Endodermal cell (in vitro differentiated cells): Measurements from ENCODE around the gene TBC1D9B. TPM values are rescaled to one million over a fixed set of nuclear protein-coding genes. Genes with fewer than 3 reads are reported as not detected.

ENCODE experiments used
- DNase-seq: peaks from one replicate; pipeline ENCODE4 v3.0.0-alpha.2; 2017
- H3K27ac ChIP-seq: 2 replicates; pipeline ENCODE4 v1.5.1; 2013; ENCODE audit warnings: mild to moderate bottlenecking, low read depth, low read length, moderate library complexity
- H3K27me3 ChIP-seq: 2 replicates; pipeline ENCODE4 v1.6.1; 2013; ENCODE audit warnings: mild to moderate bottlenecking, low read length, moderate library complexity; ENCODE audit not compliant: insufficient read depth, control insufficient read depth, poor library complexity, severe bottlenecking
- H3K36me3 ChIP-seq: 2 replicates; pipeline ENCODE4 v1.7.0; 2013; ENCODE audit warnings: mild to moderate bottlenecking, low read length, moderate library complexity; ENCODE audit not compliant: control insufficient read depth, insufficient read depth
- H3K4me1 ChIP-seq: one replicate; pipeline ENCODE4 v1.7.0; 2013; ENCODE audit warnings: low read length; ENCODE audit not compliant: control insufficient read depth, insufficient read depth
- H3K4me3 ChIP-seq: 2 replicates; pipeline ENCODE4 v1.5.1; 2013; ENCODE audit warnings: mild to moderate bottlenecking, low read length, moderate library complexity
- H3K9ac ChIP-seq: 2 replicates; pipeline ENCODE4 v1.6.1; 2013; ENCODE audit warnings: mild to moderate bottlenecking, low read length, moderate library complexity; ENCODE audit not compliant: poor library complexity, severe bottlenecking; ENCODE audit errors: extremely low read depth
- H3K9me3 ChIP-seq: 2 replicates; pipeline ENCODE4 v1.6.1; 2013; ENCODE audit warnings: mild to moderate bottlenecking, low read length, moderate library complexity; ENCODE audit not compliant: control insufficient read depth
- H3K27ac Mint-ChIP-seq: 2 replicates; pipeline ENCODE4 v1.8.0; 2020; ENCODE audit warnings: mixed read lengths
- H3K27me3 Mint-ChIP-seq: 2 replicates; pipeline ENCODE4 v1.8.0; 2021; ENCODE audit warnings: mild to moderate bottlenecking, mixed read lengths; ENCODE audit not compliant: insufficient read depth
- H3K36me3 Mint-ChIP-seq: 2 replicates; pipeline ENCODE4 v1.8.0; 2020; ENCODE audit warnings: low read depth, mixed read lengths
- H3K4me1 Mint-ChIP-seq: 2 replicates; pipeline ENCODE4 v1.8.0; 2020; ENCODE audit warnings: mixed read lengths
- H3K4me3 Mint-ChIP-seq: 2 replicates; pipeline ENCODE4 v1.8.0; 2020; ENCODE audit warnings: mild to moderate bottlenecking, moderate library complexity, mixed read lengths
- H3K9me3 Mint-ChIP-seq: 2 replicates; pipeline ENCODE4 v1.8.0; 2020; ENCODE audit warnings: mild to moderate bottlenecking, mixed read lengths
- WGBS, 2 experiments: methylation state at CpG; one replicate each; pipeline versions ENCODE4 v1.1.5 to v1.1.7; 2013; ENCODE audit warnings: missing lambda C conversion rate in 2 of 2, mixed read lengths in 1 of 2; ENCODE audit not compliant: insufficient coverage in 1 of 2, insufficient read length in 1 of 2; 5-methylcytosine and 5-hydroxymethylcytosine counted together
- total RNA-seq, 2 donors: library from RNA; stranded (reverse); fragmentation: NEBNext Ultra II Directional in 1 of 2; extraction: Animal tissue kit (Norgen Biotek cat#: 25700) in 1 of 2; gene quantifications; 2 replicates in 1 of 2; 3 replicates in 1 of 2; pipeline ENCODE4 v1.2.1, GENCODE V29; 2021
- TF ChIP-seq, protein P1 (sequence below): fragments of 200-600 bp; sonication (generic); conservative IDR thresholded peaks from 2 replicates; pipeline ENCODE4 v1.5.0; 2021; ENCODE audit warnings: antibody characterized with exemption, mild to moderate bottlenecking

Gene TBC1D9B
- total RNA-seq, 2 donors from 2014 or later: 118 to 127 TPM

GRCh38 chr5:179914032-179914755 is 6.5 kb upstream of the TBC1D9B start:
- no peaks in the 10 kb centered on the region for H3K4me1 ChIP-seq
- no peaks in the 10 kb centered on the region for H3K36me3 ChIP-seq
- Mint-ChIP-seq H3K27me3 (no peaks in the 10 kb centered on the region), H3K4me1 (no peaks in the 10 kb centered on the region), H3K36me3 (peaks cover 2% of the 10 kb centered on the region), H3K27ac (no peak overlapping the region), H3K9me3 (no peaks in the 10 kb centered on the region), H3K4me3 (no peak overlapping the region)
- no peaks in the 10 kb centered on the region for H3K27me3 ChIP-seq
- H3K27ac ChIP-seq: no peak overlapping the region
- no peak overlapping the region for H3K9ac ChIP-seq
- WGBS, 2 experiments: 94 to 95% methylated on average over 4 to 8 of the region's 8 CpGs
- TF ChIP-seq, protein P1, sequence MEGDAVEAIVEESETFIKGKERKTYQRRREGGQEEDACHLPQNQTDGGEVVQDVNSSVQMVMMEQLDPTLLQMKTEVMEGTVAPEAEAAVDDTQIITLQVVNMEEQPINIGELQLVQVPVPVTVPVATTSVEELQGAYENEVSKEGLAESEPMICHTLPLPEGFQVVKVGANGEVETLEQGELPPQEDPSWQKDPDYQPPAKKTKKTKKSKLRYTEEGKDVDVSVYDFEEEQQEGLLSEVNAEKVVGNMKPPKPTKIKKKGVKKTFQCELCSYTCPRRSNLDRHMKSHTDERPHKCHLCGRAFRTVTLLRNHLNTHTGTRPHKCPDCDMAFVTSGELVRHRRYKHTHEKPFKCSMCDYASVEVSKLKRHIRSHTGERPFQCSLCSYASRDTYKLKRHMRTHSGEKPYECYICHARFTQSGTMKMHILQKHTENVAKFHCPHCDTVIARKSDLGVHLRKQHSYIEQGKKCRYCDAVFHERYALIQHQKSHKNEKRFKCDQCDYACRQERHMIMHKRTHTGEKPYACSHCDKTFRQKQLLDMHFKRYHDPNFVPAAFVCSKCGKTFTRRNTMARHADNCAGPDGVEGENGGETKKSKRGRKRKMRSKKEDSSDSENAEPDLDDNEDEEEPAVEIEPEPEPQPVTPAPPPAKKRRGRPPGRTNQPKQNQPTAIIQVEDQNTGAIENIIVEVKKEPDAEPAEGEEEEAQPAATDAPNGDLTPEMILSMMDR: no peak
- no peaks in the 10 kb centered on the region for H3K9me3 ChIP-seq
- no peak for DNase-seq
- H3K4me3 ChIP-seq: no peak overlapping the region

GRCh38 chr5:179913461-179913860 is 5.8 kb upstream of the TBC1D9B start:
- Mint-ChIP-seq H3K27ac (no peak overlapping the region), H3K27me3 (no peaks in the 10 kb centered on the region), H3K4me1 (no peaks in the 10 kb centered on the region), H3K36me3 (no peaks in the 10 kb centered on the region), H3K4me3 (no peak overlapping the region), H3K9me3 (no peaks in the 10 kb centered on the region)
- DNase-seq: no peak
- TF ChIP-seq, protein P1: no peak
- Histone ChIP-seq H3K4me3 (no peak overlapping the region), H3K27me3 (no peaks in the 10 kb centered on the region), H3K36me3 (no peaks in the 10 kb centered on the region), H3K9ac (no peak overlapping the region), H3K4me1 (no peaks in the 10 kb centered on the region), H3K9me3 (no peaks in the 10 kb centered on the region), H3K27ac (no peak overlapping the region)
- 90 to 94% methylated on average over 4 to 9 of the region's 9 CpGs for WGBS, 2 experiments

GRCh38 chr5:179912951-179913350 is 5.3 kb upstream of the TBC1D9B start:
- no peaks in the 10 kb centered on the region for H3K27me3 Mint-ChIP-seq
- Histone ChIP-seq H3K36me3 (no peaks in the 10 kb centered on the region), H3K27me3 (no peaks in the 10 kb centered on the region), H3K4me1 (no peaks in the 10 kb centered on the region), H3K4me3 (no peak overlapping the region), H3K27ac (no peak overlapping the region), H3K9ac (no peak overlapping the region), H3K9me3 (no peaks in the 10 kb centered on the region)
- 94 to 95% methylated on average over 10 to 19 of the region's 19 CpGs for WGBS, 2 experiments
- no peaks in the 10 kb centered on the region for H3K36me3 Mint-ChIP-seq
- TF ChIP-seq, protein P1: no peak
- DNase-seq: no peak
- H3K4me3 Mint-ChIP-seq: no peak overlapping the region
- no peaks in the 10 kb centered on the region for H3K9me3 Mint-ChIP-seq
- H3K27ac Mint-ChIP-seq: no peak overlapping the region
- H3K4me1 Mint-ChIP-seq: no peaks in the 10 kb centered on the region
